Measurements from ENCODE around the gene HABP2.

DNA sequence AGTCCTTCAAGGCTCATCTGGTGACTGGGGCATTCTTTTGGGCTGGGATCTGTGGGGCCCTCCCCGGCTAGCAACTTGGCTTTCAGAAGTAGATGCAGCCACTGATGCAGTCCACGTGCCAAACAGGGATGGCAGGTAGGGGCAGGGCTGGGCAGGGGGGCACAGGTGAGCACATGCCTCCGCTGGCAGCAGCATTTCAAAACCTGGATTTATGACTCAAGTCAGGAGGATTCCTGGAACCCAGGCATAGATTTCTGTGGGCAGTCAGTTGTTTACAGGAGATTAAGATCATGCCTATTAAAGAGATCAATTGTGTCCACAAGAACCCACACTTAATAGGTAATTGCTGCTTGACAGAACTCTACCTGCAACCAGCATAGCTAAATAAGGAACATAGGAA, 839 bp upstream of the HABP2 start:
- TF ChIP-seq, protein P1, sequence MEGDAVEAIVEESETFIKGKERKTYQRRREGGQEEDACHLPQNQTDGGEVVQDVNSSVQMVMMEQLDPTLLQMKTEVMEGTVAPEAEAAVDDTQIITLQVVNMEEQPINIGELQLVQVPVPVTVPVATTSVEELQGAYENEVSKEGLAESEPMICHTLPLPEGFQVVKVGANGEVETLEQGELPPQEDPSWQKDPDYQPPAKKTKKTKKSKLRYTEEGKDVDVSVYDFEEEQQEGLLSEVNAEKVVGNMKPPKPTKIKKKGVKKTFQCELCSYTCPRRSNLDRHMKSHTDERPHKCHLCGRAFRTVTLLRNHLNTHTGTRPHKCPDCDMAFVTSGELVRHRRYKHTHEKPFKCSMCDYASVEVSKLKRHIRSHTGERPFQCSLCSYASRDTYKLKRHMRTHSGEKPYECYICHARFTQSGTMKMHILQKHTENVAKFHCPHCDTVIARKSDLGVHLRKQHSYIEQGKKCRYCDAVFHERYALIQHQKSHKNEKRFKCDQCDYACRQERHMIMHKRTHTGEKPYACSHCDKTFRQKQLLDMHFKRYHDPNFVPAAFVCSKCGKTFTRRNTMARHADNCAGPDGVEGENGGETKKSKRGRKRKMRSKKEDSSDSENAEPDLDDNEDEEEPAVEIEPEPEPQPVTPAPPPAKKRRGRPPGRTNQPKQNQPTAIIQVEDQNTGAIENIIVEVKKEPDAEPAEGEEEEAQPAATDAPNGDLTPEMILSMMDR (IDR thresholded peaks at IDR 0.05) = no peak
- no peak for TF ChIP-seq POLR2A (IDR thresholded peaks at IDR 0.05)
- TF ChIP-seq POLR2AphosphoS5 (IDR thresholded peaks at IDR 0.05) = no peak

Measured in gastroesophageal sphincter (tissue), 3 donors.